Peyer's patch (tissue), 4 donors: ENCODE measurements around the gene CTXND1. TPM values are rescaled to one million over a fixed set of nuclear protein-coding genes. Genes with fewer than 3 reads are reported as not detected.
A peak's percentile ranks its signal among the peaks of the same experiment; 100 is the strongest.

ENCODE experiments used
- DNase-seq, 3 donors: peaks; one replicate each; pipeline ENCODE4 v3.0.0-alpha.2; 2017 to 2019
- H3K27ac ChIP-seq, 4 donors: fragments of 200-600 bp; sonication (generic); one replicate each; pipeline ENCODE4 v1.5.1; 2016 to 2019
- H3K27me3 ChIP-seq, 2 donors: fragments of 200-600 bp; sonication (generic); one replicate each; pipeline ENCODE4 v1.5.1; 2019
- H3K36me3 ChIP-seq, 3 donors: fragments of 200-600 bp; sonication (generic); one replicate each; pipeline ENCODE4 v1.5.1; 2016 to 2019
- H3K4me1 ChIP-seq, 4 donors: fragments of 200-600 bp; sonication (generic); one replicate each; pipeline ENCODE4 v1.5.1; 2016 to 2019
- H3K4me3 ChIP-seq, 4 donors: fragments of 200-600 bp; sonication (generic); 1 replicate in 3 of 4; 2 replicates in 1 of 4; pipeline ENCODE4 v1.5.1; 2016 to 2019; ENCODE audit warnings: mild to moderate bottlenecking in 1 of 4
- H3K9me3 ChIP-seq, 4 donors: fragments of 200-600 bp; sonication (generic); one replicate each; pipeline ENCODE4 v1.5.1; 2016 to 2019; ENCODE audit warnings: mild to moderate bottlenecking in 1 of 4
- POLR2A ChIP-seq, 2 donors: fragments of 450-650 bp; IDR thresholded peaks; one replicate each; pipeline ENCODE4 v1.5.1; 2017; ENCODE audit warnings: antibody characterized with exemption in 2 of 2, mild to moderate bottlenecking in 2 of 2, moderate library complexity in 2 of 2
- total RNA-seq, 4 donors: library from RNA; depleted of rRNA; stranded (reverse); fragments of >200 nt; gene quantifications; one replicate each; pipeline ENCODE4 v1.1.0, GENCODE V29; 2016
- TF ChIP-seq, protein P1 (sequence below), 6 experiments: fragments of 450-650 bp in 4 of 6; fragments of 200-600 bp in 2 of 6; sonication (generic) in 1 of 6; IDR thresholded peaks; one replicate each; pipeline ENCODE4 v1.5.1; 2017 to 2019; ENCODE audit warnings: antibody characterized with exemption in 6 of 6, mild to moderate bottlenecking in 3 of 6, moderate library complexity in 1 of 6

The CTXND1 gene
- total RNA-seq, 4 donors from 2014 or later: 0.53 to 5.0 (median 0.54) TPM; not detected in 1

GRCh38 chr15:80155001-80155377 lies 97.0 kb downstream of the CTXND1 start:
- no peak for DNase-seq
- Histone ChIP-seq H3K36me3 (peaks cover 0 to 7% (median 0%) of the 10 kb centered on the region in 3 donors), H3K9me3 (no peaks in the 10 kb centered on the region), H3K4me1 (peaks cover 0 to 16% (median 2%) of the 10 kb centered on the region in 4 donors), H3K4me3 (no peak overlapping the region), H3K27ac (no peak overlapping the region), H3K27me3 (no peaks in the 10 kb centered on the region)
- TF ChIP-seq POLR2A (IDR thresholded peaks at IDR 0.05): no peak
- TF ChIP-seq, protein P1, sequence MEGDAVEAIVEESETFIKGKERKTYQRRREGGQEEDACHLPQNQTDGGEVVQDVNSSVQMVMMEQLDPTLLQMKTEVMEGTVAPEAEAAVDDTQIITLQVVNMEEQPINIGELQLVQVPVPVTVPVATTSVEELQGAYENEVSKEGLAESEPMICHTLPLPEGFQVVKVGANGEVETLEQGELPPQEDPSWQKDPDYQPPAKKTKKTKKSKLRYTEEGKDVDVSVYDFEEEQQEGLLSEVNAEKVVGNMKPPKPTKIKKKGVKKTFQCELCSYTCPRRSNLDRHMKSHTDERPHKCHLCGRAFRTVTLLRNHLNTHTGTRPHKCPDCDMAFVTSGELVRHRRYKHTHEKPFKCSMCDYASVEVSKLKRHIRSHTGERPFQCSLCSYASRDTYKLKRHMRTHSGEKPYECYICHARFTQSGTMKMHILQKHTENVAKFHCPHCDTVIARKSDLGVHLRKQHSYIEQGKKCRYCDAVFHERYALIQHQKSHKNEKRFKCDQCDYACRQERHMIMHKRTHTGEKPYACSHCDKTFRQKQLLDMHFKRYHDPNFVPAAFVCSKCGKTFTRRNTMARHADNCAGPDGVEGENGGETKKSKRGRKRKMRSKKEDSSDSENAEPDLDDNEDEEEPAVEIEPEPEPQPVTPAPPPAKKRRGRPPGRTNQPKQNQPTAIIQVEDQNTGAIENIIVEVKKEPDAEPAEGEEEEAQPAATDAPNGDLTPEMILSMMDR (IDR thresholded peaks at IDR 0.05): no peak

GRCh38 chr15:80154336-80154735 lies 97.7 kb downstream of the CTXND1 start:
- Histone ChIP-seq H3K4me1 (peaks cover 0 to 14% (median 0%) of the 10 kb centered on the region in 4 donors), H3K27ac (peak overlapping the region in 1 of 4 donors; percentile 23), H3K4me3 (peak overlapping the region in 1 of 4 donors; percentile 76), H3K36me3 (peaks cover 0 to 1% (median 0%) of the 10 kb centered on the region in 3 donors), H3K9me3 (no peaks in the 10 kb centered on the region), H3K27me3 (no peaks in the 10 kb centered on the region)
- no peak for DNase-seq
- TF ChIP-seq, protein P1 (IDR thresholded peaks at IDR 0.05): no peak
- no peak for TF ChIP-seq POLR2A (IDR thresholded peaks at IDR 0.05)

DNA sequence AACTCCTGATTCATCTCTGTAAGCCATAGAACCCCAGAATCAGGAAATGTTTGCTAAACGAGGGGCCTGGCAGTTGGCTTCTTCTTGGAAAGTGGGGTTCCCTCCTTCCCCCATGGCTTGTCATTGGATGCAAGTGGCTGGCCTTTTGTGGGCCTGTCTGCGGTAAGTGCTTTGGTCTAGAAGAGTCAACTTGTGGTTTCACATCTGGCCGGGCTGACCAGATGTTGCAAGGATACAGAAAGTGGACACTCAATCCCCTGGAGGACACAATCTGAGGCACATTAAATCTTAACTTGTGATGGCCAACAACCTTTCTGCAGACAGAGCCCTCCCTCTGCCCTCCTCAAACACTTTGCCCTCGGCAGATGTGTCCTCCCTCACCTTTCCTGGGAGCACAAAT lies 98.1 kb downstream of the CTXND1 start:
- TF ChIP-seq, protein P1 (IDR thresholded peaks at IDR 0.05): no peak
- no peak for TF ChIP-seq POLR2A (IDR thresholded peaks at IDR 0.05)
- no peaks in the 10 kb centered on the region for H3K27me3 ChIP-seq
- H3K27ac ChIP-seq: peak overlapping the region in 3 of 4 donors; percentile 75 to 81 (median 75)
- no peak for DNase-seq
- no peaks in the 10 kb centered on the region for H3K9me3 ChIP-seq
- peak overlapping the region in 2 of 4 donors; percentile 76 to 79 for H3K4me3 ChIP-seq
- H3K4me1 ChIP-seq: peaks cover 0 to 14% (median 0%) of the 10 kb centered on the region in 4 donors
- no peaks in the 10 kb centered on the region for H3K36me3 ChIP-seq

GRCh38 chr15:80152896-80153876 lies 98.8 kb downstream of the CTXND1 start, which contains the start of gene FAH:
TSS of gene FAH (plus strand) at chr15:80152999. CDS start at chr15:80153055, 56 bp downstream.
- Histone ChIP-seq H3K4me1 (peaks cover 0 to 14% (median 0%) of the 10 kb centered on the region in 4 donors), H3K4me3 (peak within 1 kb of the TSS; percentile 56 to 81 (median 78)), H3K27me3 (no peaks in the 10 kb centered on the region), H3K27ac (peak within 1 kb of the TSS; percentile 75 to 81 (median 76)), H3K9me3 (no peaks in the 10 kb centered on the region), H3K36me3 (no peaks in the 10 kb centered on the region)
- peak in 1 of 3 donors; percentile 44 for DNase-seq
- TF ChIP-seq, protein P1 (IDR thresholded peaks at IDR 0.05): no peak
- TF ChIP-seq POLR2A (IDR thresholded peaks at IDR 0.05): peak in 1 of 2 donors; percentile 27

DNA sequence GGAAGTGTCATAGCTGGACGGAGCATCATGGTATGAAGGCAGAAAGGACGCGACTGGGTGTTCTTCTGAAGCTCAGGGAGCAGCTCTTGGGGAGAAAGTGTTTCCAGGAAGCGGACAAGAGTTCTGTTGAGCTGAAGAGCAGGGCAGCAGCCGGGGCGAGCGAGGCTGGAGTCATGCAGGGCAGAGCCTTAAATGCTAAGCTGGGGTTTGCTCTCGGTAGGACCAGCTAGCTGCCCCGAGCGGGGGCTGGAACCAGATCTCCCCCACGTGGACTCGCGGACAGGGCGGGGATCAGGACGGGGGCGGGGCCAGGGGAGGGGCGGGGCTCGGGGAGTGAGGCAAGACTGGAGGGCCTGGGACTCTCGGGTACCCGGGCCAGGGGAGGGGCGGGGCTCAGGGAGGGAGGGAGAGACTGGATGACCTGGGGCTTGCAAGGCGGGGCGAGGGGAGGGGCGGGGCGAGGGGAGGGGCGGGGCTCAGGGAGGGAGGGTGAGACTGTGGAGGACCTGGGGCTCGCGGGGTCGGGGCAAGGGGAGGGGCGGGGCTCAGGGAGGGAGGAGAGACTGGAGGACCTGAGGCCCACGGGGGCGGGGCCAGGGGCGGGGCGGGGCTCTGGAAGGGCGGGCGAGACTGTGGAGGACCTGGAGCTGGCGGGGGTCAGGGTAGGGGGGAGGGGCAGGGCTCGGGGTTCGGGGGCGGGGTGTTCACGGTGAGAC lies 99.7 kb downstream of the CTXND1 start:
- no peaks in the 10 kb centered on the region for H3K36me3 ChIP-seq
- H3K4me1 ChIP-seq: peaks cover 0 to 14% (median 0%) of the 10 kb centered on the region in 4 donors
- DNase-seq: peak; percentile 97 to 99 (median 98)
- no peaks in the 10 kb centered on the region for H3K9me3 ChIP-seq
- H3K4me3 ChIP-seq: peak overlapping the region; percentile 56 to 81 (median 78)
- peak overlapping the region; percentile 75 to 81 (median 76) for H3K27ac ChIP-seq
- H3K27me3 ChIP-seq: no peaks in the 10 kb centered on the region
- TF ChIP-seq, protein P1 (IDR thresholded peaks at IDR 0.05): no peak
- no peak for TF ChIP-seq POLR2A (IDR thresholded peaks at IDR 0.05)
